ENCODE data around the gene YKT6. TPM values are rescaled to one million over a fixed set of nuclear protein-coding genes. Genes with fewer than 3 reads are reported as not detected.

YKT6 gene
- total RNA-seq, 1 donor from 2014 or later: 47.6 TPM

GRCh38 chr7:44208085-44208484, 7.3 kb downstream of the YKT6 start:
- intact Hi-C loops (cut with DNase I): no loop called here
- Histone ChIP-seq H3K4me3 (no peak overlapping the region), H3K27me3 (no peaks in the 10 kb centered on the region), H3K36me3 (peaks cover 4 to 85% of the 10 kb centered on the region in 2 donors), H3K4me1 (no peaks in the 10 kb centered on the region), H3K27ac (no peak overlapping the region), H3K9me3 (no peaks in the 10 kb centered on the region)
- TF ChIP-seq POLR2AphosphoS5 (IDR thresholded peaks at IDR 0.05; ENCODE audit: insufficient read depth in 1 of 2, low read depth in 1 of 2): no peak
- no peak for TF ChIP-seq POLR2A (IDR thresholded peaks at IDR 0.05)
- TF ChIP-seq, protein P1, sequence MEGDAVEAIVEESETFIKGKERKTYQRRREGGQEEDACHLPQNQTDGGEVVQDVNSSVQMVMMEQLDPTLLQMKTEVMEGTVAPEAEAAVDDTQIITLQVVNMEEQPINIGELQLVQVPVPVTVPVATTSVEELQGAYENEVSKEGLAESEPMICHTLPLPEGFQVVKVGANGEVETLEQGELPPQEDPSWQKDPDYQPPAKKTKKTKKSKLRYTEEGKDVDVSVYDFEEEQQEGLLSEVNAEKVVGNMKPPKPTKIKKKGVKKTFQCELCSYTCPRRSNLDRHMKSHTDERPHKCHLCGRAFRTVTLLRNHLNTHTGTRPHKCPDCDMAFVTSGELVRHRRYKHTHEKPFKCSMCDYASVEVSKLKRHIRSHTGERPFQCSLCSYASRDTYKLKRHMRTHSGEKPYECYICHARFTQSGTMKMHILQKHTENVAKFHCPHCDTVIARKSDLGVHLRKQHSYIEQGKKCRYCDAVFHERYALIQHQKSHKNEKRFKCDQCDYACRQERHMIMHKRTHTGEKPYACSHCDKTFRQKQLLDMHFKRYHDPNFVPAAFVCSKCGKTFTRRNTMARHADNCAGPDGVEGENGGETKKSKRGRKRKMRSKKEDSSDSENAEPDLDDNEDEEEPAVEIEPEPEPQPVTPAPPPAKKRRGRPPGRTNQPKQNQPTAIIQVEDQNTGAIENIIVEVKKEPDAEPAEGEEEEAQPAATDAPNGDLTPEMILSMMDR (IDR thresholded peaks at IDR 0.05): no peak
- DNase-seq (ENCODE audit: extremely low spot score in 2 of 2): no peak

DNA sequence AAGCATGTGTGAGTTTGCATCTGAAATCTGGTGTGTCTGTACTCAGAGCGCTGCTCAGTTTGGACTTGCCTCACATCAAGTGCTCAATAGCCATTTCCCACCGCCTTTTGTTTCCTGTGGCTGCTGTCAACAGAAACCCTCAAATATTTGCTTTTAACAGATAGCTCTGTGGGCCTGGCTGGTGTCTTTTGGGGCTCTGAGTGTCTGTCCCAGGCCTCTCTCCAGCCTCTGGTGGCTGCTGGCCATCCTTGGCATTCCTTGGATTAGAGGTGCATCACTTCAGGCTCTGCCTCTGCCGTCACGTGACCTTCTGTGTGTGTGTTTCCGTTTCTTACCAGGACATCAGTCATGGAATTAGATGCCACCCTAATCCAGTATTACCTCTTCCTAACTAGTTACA, 9.3 kb downstream of the YKT6 start:
- TF ChIP-seq POLR2A (IDR thresholded peaks at IDR 0.05) (no peak), POLR2AphosphoS5 (IDR thresholded peaks at IDR 0.05; ENCODE audit: insufficient read depth in 1 of 2, low read depth in 1 of 2) (no peak)
- TF ChIP-seq, protein P1 (IDR thresholded peaks at IDR 0.05): no peak
- Histone ChIP-seq H3K36me3 (peaks cover 1 to 79% of the 10 kb centered on the region in 2 donors), H3K27me3 (no peaks in the 10 kb centered on the region), H3K9me3 (no peaks in the 10 kb centered on the region), H3K27ac (no peak overlapping the region), H3K4me3 (no peak overlapping the region), H3K4me1 (no peaks in the 10 kb centered on the region)
- intact Hi-C loops (cut with DNase I): no loop called here
- DNase-seq (ENCODE audit: extremely low spot score in 2 of 2): no peak

- no peaks in the 10 kb centered on the region for H3K9me3 ChIP-seq
- peaks cover 0 to 69% of the 10 kb centered on the region in 2 donors for H3K36me3 ChIP-seq
- no peak overlapping the region for H3K4me3 ChIP-seq
- H3K27ac ChIP-seq: no peak overlapping the region
- no peak for TF ChIP-seq POLR2A (IDR thresholded peaks at IDR 0.05)
- no peak for TF ChIP-seq POLR2AphosphoS5 (IDR thresholded peaks at IDR 0.05; ENCODE audit: insufficient read depth in 1 of 2, low read depth in 1 of 2)
- TF ChIP-seq, protein P1 (IDR thresholded peaks at IDR 0.05): no peak
- H3K27me3 ChIP-seq: no peaks in the 10 kb centered on the region
- no peaks in the 10 kb centered on the region for H3K4me1 ChIP-seq
- DNase-seq (ENCODE audit: extremely low spot score in 2 of 2): no peak
- intact Hi-C loops (cut with DNase I): no loop called here
These were observed 10.4 kb downstream of the YKT6 start for GRCh38 chr7:44211126-44211675.

DNA sequence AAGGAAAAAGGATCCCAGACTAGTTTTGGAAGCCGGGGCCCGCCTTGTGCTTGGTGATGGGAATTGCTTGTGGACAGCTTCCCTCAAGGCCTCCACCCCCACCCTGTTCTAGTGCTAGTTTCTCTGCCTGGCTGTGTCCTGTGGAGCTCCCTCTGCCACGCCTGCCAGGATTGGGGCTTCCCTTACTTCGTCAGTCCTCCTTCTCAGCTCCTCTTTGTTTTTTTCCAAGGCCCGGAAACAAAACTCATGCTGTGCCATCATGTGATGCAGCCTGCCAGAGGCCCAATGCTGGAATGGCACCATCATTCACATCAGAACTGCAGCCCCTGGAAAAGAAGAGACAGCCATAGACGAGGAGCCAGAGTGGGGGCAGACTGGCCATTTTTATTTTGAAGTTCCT, 11.2 kb downstream of the YKT6 start:
- TF ChIP-seq POLR2A (IDR thresholded peaks at IDR 0.05): no peak
- TF ChIP-seq, protein P1 (IDR thresholded peaks at IDR 0.05): no peak
- no peak for TF ChIP-seq POLR2AphosphoS5 (IDR thresholded peaks at IDR 0.05; ENCODE audit: insufficient read depth in 1 of 2, low read depth in 1 of 2)
- DNase-seq (ENCODE audit: extremely low spot score in 2 of 2): no peak
- intact Hi-C loops (cut with DNase I): no loop called here
- Histone ChIP-seq H3K4me1 (no peaks in the 10 kb centered on the region), H3K36me3 (peaks cover 0 to 60% of the 10 kb centered on the region in 2 donors), H3K4me3 (no peak overlapping the region), H3K27ac (no peak overlapping the region), H3K9me3 (no peaks in the 10 kb centered on the region), H3K27me3 (no peaks in the 10 kb centered on the region)

DNA sequence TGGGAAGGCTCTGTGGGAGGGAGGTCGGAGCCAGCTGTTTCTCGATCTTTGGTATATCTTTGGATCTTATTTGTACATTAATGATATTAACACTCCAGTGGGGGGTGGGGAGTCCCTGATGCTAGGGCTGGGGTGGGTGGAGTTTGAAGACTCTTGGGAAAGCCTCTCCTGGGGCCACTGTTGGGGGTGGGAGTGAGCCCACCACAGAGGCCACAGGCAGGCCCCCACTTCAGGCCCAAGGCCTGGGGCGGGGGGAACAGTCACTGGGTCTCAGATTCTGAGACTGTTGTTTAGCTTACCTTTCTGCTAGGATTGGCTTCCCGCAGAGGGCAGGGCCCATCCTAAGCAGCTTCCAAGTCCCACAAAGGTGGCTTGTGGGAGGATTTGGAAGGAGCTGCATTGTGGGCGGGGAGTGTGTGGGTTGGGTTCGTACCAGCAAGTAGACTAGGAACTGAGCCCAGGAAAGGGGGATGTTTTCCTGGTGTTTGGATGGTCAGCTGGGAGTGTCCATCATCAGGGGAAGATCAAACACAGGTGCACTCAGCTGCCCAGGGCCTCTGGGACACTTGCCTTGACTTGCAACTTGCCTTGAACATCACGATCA, 11.9 kb downstream of the YKT6 start:
- no peaks in the 10 kb centered on the region for H3K27me3 ChIP-seq
- intact Hi-C loops (cut with DNase I): no loop called here
- no peak overlapping the region for H3K4me3 ChIP-seq
- no peak for DNase-seq (ENCODE audit: extremely low spot score in 2 of 2)
- peaks cover 0 to 54% of the 10 kb centered on the region in 2 donors for H3K36me3 ChIP-seq
- no peaks in the 10 kb centered on the region for H3K4me1 ChIP-seq
- no peaks in the 10 kb centered on the region for H3K9me3 ChIP-seq
- no peak overlapping the region for H3K27ac ChIP-seq
- TF ChIP-seq POLR2A (IDR thresholded peaks at IDR 0.05) (no peak), POLR2AphosphoS5 (IDR thresholded peaks at IDR 0.05; ENCODE audit: insufficient read depth in 1 of 2, low read depth in 1 of 2) (no peak)
- TF ChIP-seq, protein P1 (IDR thresholded peaks at IDR 0.05): no peak

All from vagina (tissue), 2 donors.